Stimulated activated naive B cell treated with anti-CD40 and anti-IgM and Interleukin-4, amounts not matched to agents 10 μg/mL and 1 μg/mL and 100 μg/mL, for 72 hours (primary cell): Measurements from ENCODE around the gene BBS9.

ENCODE experiments used
- ATAC-seq, 2 donors: fragments of 150-1000 bp; cut with Tn5 transposase; replicated peaks; 2 replicates each; pipeline ENCODE4 v1.10.0; 2021; ENCODE audit warnings: moderate library complexity in 1 of 2
- DNase-seq: peaks from one replicate; pipeline ENCODE4 v3.0.0; 2021
- H3K27ac Mint-ChIP-seq: one replicate; pipeline ENCODE4 v1.8.0; 2022; ENCODE audit warnings: mild to moderate bottlenecking, mixed read lengths
- H3K27me3 Mint-ChIP-seq, 2 donors: one replicate each; pipeline ENCODE4 v1.8.0; 2022; ENCODE audit warnings: mixed read lengths in 2 of 2
- H3K36me3 Mint-ChIP-seq, 2 donors: one replicate each; pipeline ENCODE4 v1.8.0; 2022; ENCODE audit warnings: mixed read lengths in 2 of 2, mild to moderate bottlenecking in 1 of 2
- H3K4me1 Mint-ChIP-seq, 2 donors: one replicate each; pipeline ENCODE4 v1.8.0; 2022; ENCODE audit warnings: mixed read lengths in 2 of 2, mild to moderate bottlenecking in 1 of 2
- H3K4me3 Mint-ChIP-seq, 2 donors: one replicate each; pipeline ENCODE4 v1.8.0; 2022; ENCODE audit warnings: mild to moderate bottlenecking in 2 of 2, mixed read lengths in 2 of 2, moderate library complexity in 1 of 2
- H3K9me3 Mint-ChIP-seq, 2 donors: one replicate each; pipeline ENCODE4 v1.8.0; 2022; ENCODE audit warnings: mixed read lengths in 2 of 2, mild to moderate bottlenecking in 1 of 2

Gene BBS9

DNA sequence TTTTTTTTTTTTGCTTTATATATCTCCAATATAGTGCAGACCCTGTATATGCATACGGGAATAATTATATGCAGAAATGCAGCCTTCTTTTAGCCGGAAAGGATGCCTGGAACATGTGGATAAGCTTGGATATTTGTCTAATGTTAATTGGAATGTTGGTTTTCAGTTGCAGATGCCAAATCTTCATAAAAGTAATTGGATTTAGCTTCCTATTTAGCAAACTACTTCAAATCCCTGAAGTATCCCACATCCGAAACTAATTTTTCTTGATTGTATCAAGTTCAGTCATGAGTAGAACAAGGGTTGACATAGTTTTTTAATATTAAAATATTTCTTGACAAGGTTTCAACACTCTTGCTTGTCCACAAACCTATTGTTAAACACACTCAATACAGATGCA lies 281.7 kb downstream of the BBS9 start:
- H3K4me3 Mint-ChIP-seq = no peak overlapping the region
- no peaks in the 10 kb centered on the region for H3K27me3 Mint-ChIP-seq
- DNase-seq (no peak), ATAC-seq (no peak)
- H3K9me3 Mint-ChIP-seq = peaks cover 14 to 16% of the 10 kb centered on the region in 2 donors
- H3K36me3 Mint-ChIP-seq = peaks cover 18 to 27% of the 10 kb centered on the region in 2 donors
- no peaks in the 10 kb centered on the region for H3K4me1 Mint-ChIP-seq
- H3K27ac Mint-ChIP-seq = no peak overlapping the region

DNA sequence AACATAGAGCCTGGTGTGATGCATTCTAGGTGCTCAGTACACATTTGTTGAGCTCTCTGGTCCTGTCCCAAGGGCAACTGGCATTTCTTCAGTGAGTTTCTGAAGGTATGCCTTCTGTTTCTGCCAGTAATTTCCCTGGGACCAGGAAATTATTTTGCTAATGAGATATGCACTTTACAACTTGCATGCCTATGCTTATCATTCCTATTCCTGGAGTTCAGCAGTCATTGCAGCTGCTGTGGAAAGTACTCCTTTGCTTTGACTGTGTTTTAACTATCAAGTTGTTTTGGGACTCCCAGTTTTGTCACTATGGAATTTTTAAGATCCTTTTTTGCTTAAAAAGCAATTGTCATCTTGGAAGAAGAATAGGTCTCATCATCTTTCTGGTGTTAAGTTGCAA lies 283.0 kb downstream of the BBS9 start:
- H3K9me3 Mint-ChIP-seq = peaks cover 10 to 12% of the 10 kb centered on the region in 2 donors
- H3K36me3 Mint-ChIP-seq = peaks cover 12 to 21% of the 10 kb centered on the region in 2 donors
- ATAC-seq = no peak
- no peak overlapping the region for H3K4me3 Mint-ChIP-seq
- DNase-seq = no peak
- H3K27ac Mint-ChIP-seq = no peak overlapping the region
- no peaks in the 10 kb centered on the region for H3K27me3 Mint-ChIP-seq
- no peaks in the 10 kb centered on the region for H3K4me1 Mint-ChIP-seq

DNA sequence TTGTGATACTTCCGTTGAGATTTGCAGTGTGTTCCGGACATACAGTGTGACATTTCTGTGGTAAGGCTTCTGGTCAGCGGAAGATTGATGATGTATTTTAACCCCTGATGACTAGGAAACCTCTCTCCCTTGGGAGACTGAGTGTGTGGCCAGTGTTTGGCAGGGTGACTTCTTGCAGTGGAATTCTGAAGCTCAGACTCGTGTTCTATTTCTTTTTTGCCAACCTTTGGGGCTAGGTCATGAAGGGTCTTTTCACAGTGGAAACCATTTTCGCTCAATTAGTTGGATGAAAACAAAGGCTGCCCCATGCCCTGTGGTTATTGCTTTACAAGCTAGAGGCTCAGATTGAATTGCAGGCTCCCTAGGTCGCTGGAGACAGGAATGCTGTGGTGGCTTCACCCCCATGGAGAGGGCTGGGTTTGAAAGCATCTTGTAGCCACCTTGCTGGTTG lies 288.9 kb downstream of the BBS9 start:
- ATAC-seq = no peak
- DNase-seq = no peak
- Mint-ChIP-seq H3K27ac (no peak overlapping the region), H3K27me3 (no peaks in the 10 kb centered on the region), H3K4me3 (no peak overlapping the region), H3K9me3 (no peaks in the 10 kb centered on the region), H3K36me3 (no peaks in the 10 kb centered on the region), H3K4me1 (peaks cover 6% of the 10 kb centered on the region in 2 donors)

DNA sequence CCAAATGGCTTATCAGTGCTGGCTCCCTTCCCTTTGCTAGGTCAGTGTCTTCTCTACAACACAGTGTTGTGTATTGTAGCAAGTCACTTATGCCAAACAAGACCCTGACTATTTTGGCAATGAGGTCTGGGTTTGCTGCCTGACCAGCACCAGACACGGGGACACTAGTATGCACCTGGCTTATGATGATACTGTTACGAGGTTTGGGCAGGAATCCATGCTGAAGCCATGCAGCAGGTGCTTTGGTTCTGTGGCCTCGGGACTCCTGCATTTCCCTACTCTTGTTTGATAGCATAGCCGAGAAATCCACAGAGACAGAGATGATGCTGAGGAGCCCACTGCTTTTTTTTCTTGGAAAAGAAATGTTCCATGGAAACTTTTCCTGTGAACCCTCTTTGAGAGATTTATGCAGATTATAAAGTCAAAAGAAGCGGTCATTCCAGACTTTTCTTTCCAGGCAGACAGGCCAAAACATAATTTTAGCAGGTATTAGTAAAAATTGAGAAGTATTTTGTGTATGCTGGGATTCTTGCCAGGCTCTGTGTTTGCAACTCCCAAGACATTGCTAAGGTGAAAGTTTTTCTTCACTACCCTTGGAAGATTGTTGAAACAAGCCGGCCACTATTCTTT lies 291.1 kb downstream of the BBS9 start:
- Mint-ChIP-seq H3K27me3 (no peaks in the 10 kb centered on the region), H3K27ac (no peak overlapping the region), H3K36me3 (no peaks in the 10 kb centered on the region), H3K4me3 (no peak overlapping the region), H3K4me1 (peaks cover 7 to 8% of the 10 kb centered on the region in 2 donors), H3K9me3 (no peaks in the 10 kb centered on the region)
- ATAC-seq (no peak), DNase-seq (no peak)

DNA sequence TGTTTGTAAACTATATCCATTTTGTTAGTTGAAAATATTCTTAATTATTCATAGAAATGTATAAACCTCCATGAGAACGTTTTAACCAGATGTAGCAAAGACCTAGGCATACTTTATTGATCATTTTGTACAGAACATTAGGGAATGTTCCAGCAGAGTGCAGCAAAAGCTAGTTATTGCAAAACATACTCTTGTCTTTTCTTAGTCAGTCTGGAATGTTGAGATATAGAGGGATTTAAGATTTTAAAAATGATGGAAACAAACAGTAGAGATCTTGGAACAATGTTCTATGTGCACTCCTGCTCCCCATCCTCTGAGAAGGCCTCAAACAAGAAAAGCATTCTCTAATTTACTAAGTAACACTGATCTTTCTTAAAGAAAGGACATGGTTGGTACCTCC lies 292.1 kb downstream of the BBS9 start:
- DNase-seq (no peak), ATAC-seq (no peak)
- no peak overlapping the region for H3K27ac Mint-ChIP-seq
- H3K27me3 Mint-ChIP-seq = no peaks in the 10 kb centered on the region
- H3K9me3 Mint-ChIP-seq = no peaks in the 10 kb centered on the region
- H3K4me3 Mint-ChIP-seq = no peak overlapping the region
- no peaks in the 10 kb centered on the region for H3K36me3 Mint-ChIP-seq
- H3K4me1 Mint-ChIP-seq = peaks cover 8% of the 10 kb centered on the region in 2 donors

DNA sequence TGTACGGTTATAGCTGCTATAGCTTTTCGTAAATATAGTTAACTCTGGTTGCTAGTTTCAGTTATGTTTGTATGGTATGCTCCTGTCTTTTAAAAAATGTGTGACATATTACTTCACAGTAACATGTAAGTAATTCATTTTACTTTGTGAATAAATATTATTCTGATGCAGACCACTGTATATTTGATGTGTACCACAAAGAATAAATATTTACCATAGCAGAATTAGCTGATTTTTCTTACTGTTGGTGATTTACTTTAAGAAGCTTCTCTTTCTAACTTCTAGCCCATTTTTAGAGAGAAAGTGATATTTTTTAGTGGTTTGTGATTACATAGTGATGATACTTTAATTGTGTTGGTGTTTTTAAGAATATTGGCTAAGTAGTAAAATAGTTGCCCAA lies 292.8 kb downstream of the BBS9 start:
- Mint-ChIP-seq H3K9me3 (no peaks in the 10 kb centered on the region), H3K4me1 (peaks cover 8% of the 10 kb centered on the region in 2 donors), H3K27me3 (no peaks in the 10 kb centered on the region), H3K4me3 (no peak overlapping the region), H3K27ac (no peak overlapping the region), H3K36me3 (no peaks in the 10 kb centered on the region)
- no peak for DNase-seq
- no peak for ATAC-seq

DNA sequence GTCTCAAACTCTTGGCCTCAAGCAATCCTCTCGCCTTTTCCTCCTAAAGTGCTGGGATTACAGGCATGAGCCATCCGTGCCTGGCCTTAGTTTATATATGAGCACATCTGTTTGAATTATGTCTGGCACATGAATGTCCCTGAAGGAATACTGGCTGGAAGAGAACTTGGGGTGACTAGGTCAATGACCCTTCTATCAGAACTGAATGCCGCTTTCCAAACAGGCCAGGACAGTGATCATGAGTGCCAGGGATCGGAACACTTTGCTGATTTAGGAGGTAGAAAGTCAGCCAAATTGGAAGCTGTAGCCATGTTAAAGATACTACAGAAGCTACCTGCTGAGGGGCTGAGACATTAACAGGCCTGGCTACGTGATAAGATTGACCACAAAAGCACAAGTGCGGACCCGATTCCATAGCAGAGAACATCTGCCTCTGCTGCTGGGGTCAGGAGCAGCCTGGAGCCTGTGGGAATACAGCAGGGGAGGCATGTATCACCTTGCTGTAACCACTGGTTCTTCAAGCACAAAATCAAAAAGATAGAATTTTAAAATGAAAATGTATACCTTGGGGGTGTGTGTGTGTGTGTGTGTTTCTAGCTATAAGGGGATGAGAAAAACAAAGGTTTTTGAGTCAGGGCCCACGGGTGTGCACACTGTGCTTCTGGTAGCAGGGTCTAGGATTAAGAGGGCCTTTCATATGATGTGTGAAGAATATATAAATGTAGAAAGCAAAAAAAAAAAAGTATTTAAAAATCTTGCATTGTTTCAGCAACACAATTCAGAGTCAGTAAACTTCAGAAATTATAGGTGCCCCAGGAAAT lies 293.7 kb downstream of the BBS9 start:
- no peak for DNase-seq

DNA sequence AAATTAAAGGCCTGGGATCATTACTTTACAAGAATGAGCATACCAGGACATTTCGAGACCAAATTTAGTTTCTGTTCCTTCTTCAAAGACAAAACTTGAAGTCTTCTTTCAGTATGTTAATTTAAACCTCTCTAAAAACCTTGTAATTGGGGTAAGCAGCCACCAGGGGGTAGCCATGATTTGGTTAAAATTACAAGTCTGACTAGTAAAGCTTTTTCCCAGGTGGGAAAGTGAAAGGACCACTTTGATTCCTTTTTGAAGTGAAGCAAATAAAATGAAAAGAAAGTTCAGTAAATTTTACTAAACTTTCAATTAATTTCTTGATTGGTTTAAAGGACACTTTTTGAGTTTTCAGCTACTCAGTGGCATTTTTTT lies 294.3 kb downstream of the BBS9 start:
- no peaks in the 10 kb centered on the region for H3K27me3 Mint-ChIP-seq
- no peaks in the 10 kb centered on the region for H3K9me3 Mint-ChIP-seq
- H3K4me3 Mint-ChIP-seq = no peak overlapping the region
- H3K27ac Mint-ChIP-seq = no peak overlapping the region
- H3K4me1 Mint-ChIP-seq = peaks cover 8% of the 10 kb centered on the region in 2 donors
- H3K36me3 Mint-ChIP-seq = no peaks in the 10 kb centered on the region
- ATAC-seq (peak; percentile 89 to 91), DNase-seq (peak; percentile 8)

More for the DNA sequence above, 293.7 kb downstream of the BBS9 start:
- Mint-ChIP-seq H3K9me3 (no peaks in the 10 kb centered on the region), H3K27ac (no peak overlapping the region), H3K4me1 (peaks cover 8% of the 10 kb centered on the region in 2 donors), H3K36me3 (no peaks in the 10 kb centered on the region), H3K27me3 (no peaks in the 10 kb centered on the region), H3K4me3 (no peak overlapping the region)
- peak; percentile 68 to 73 for ATAC-seq

DNA sequence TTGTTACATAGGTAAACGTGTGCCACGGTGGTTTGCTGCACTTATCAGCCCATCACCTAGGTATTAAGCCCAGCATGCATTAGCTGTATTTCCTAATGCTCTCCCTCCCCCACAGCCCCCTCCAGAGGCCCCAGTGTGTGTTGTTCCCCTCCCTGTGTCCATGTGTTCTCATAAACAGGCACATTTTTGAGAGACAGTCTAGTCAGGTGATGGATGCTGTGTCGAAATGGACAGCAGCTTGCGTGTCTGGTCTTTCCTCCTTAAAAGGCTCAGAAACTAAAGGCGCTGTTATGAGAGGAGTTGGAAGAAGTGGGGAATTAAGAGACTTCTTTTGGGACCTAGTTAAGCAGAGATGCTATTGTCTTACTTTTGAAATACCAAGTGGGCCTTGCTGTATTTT lies 296.0 kb downstream of the BBS9 start:
- Mint-ChIP-seq H3K27me3 (no peaks in the 10 kb centered on the region), H3K9me3 (no peaks in the 10 kb centered on the region), H3K36me3 (no peaks in the 10 kb centered on the region), H3K4me1 (peaks cover 8% of the 10 kb centered on the region in 2 donors), H3K4me3 (no peak overlapping the region), H3K27ac (no peak overlapping the region)
- DNase-seq = no peak
- no peak for ATAC-seq

DNA sequence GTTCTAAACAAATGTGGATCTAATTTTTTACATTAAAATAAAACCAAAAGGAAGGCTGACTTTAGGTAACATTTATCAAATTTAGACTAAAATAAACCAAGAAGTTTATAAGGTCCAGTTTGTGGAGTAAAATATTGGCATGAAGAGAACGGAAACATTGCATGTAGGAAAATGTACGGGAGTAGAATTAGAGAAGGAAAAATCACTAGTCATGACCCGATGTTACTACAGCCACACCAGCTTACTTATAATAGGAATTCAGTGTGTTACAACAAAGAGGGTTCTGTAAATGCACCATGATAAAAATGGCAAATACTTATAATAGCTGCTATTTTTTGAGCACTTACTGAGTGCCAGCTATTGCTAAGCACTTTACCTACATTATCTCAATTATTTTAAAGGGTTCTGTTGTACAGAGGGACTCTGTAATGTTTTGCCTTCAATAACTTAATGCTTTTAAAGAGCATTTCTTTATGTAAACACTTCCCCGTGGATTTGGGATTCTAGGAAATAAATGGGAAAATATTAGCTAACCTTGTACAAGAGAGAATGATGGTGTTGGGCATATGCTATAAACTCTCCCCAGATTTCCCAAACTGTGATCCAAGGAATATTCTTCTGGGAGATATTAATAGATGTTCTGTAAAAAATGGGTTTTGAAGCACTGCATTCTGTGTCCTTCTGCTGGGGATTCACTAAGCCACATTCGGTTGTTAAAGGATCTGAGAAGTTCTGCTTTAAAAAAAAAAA lies 296.7 kb downstream of the BBS9 start:
- peaks cover 8% of the 10 kb centered on the region in 2 donors for H3K4me1 Mint-ChIP-seq
- no peaks in the 10 kb centered on the region for H3K27me3 Mint-ChIP-seq
- H3K36me3 Mint-ChIP-seq = no peaks in the 10 kb centered on the region
- ATAC-seq (no peak), DNase-seq (no peak)
- H3K4me3 Mint-ChIP-seq = no peak overlapping the region
- no peak overlapping the region for H3K27ac Mint-ChIP-seq
- H3K9me3 Mint-ChIP-seq = no peaks in the 10 kb centered on the region

DNA sequence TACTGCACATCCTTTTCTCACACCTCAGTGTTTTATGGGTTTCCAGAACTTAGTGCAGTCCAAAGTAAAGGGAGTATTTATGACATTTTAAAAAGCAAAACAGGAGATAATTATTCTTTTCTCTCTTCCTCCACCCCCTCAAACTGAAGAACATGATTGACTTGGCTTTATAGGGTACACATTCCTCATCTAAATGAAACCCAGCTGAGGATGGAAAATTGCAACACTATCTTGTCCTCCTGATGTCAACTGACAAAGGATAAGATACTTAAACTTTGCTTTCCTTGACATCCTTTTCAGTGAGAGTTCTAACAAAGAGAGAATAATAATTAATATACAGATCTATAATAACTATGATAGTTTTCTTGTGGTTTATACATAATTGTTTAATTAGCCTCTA lies 299.1 kb downstream of the BBS9 start:
- Mint-ChIP-seq H3K36me3 (no peaks in the 10 kb centered on the region), H3K4me3 (no peak overlapping the region), H3K4me1 (peaks cover 1 to 2% of the 10 kb centered on the region in 2 donors), H3K9me3 (no peaks in the 10 kb centered on the region), H3K27me3 (no peaks in the 10 kb centered on the region), H3K27ac (no peak overlapping the region)
- DNase-seq (no peak), ATAC-seq (no peak)

DNA sequence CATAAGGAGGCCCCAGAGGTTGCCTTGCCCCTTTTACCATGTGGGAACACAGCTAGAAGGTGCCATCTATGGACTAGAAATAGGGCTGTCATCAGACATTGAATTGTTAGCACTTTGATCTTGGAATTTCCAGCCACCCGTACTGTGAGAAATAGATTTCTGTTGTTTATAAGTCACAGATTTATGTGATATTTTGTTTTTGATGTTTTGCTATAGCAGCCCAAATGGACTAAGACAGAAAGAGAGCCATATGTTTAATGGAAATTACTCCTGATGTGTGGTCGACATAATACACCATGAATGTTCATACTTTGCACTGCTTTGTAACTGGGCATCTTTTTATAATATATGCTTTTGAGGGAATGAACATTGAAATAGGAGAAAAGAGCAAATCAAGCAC lies 302.2 kb downstream of the BBS9 start:
- no peak overlapping the region for H3K4me3 Mint-ChIP-seq
- H3K27ac Mint-ChIP-seq = no peak overlapping the region
- DNase-seq (no peak), ATAC-seq (no peak)
- no peaks in the 10 kb centered on the region for H3K4me1 Mint-ChIP-seq
- no peaks in the 10 kb centered on the region for H3K27me3 Mint-ChIP-seq
- no peaks in the 10 kb centered on the region for H3K9me3 Mint-ChIP-seq
- peaks cover 0 to under 1% of the 10 kb centered on the region in 2 donors for H3K36me3 Mint-ChIP-seq

DNA sequence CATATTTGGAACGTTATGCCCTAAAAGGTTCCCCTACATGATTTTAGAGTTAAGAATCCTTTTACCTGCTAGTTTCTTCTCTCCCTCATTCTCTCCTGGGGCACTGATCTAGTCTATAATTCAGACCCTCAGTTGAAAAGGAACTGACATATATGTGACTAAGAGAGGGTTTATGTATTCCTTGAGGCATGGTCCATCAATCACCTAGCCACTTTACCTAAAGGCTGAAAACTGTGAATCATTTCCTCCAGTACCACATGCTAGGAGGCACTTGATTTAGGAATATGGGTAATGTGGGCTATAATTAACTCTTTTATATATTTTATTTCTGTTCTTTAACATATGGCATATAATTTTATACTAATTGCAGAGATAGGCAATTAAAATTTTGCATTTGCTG lies 303.5 kb downstream of the BBS9 start:
- Mint-ChIP-seq H3K36me3 (peaks cover 0 to 3% of the 10 kb centered on the region in 2 donors), H3K27ac (no peak overlapping the region), H3K27me3 (no peaks in the 10 kb centered on the region), H3K9me3 (no peaks in the 10 kb centered on the region), H3K4me3 (no peak overlapping the region), H3K4me1 (no peaks in the 10 kb centered on the region)
- DNase-seq = no peak
- ATAC-seq = no peak

DNA sequence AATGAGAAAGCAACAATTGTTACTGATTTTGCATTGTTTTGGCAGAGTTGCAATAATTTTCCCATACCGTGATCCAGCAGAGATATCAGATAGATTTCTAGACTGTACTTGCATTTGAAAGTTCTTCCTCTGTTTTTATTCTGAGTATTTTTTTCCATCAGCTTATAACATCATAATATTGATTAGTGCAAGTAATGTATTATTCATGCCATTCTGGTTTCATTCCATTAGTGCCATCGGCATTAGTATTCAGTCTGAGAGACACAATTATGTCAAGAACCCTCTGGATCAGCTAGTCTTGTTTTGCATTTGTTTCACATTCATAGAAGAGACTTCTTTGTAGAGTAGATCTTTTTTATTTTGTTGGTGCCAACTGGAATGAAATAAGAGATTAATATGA lies 304.0 kb downstream of the BBS9 start:
- Mint-ChIP-seq H3K27ac (no peak overlapping the region), H3K36me3 (peaks cover 0 to 3% of the 10 kb centered on the region in 2 donors), H3K4me1 (no peaks in the 10 kb centered on the region), H3K4me3 (no peak overlapping the region), H3K9me3 (no peaks in the 10 kb centered on the region), H3K27me3 (no peaks in the 10 kb centered on the region)
- no peak for DNase-seq
- no peak for ATAC-seq
